GM12892 (cell line): Measurements from ENCODE around the gene ST6GAL1.

Experiments used
- POLR2A ChIP-seq: IDR thresholded peaks from 2 replicates; pipeline ENCODE4 v1.6.1; 2011; ENCODE audit warnings: low read depth, low read length, control low read depth
- POLR2AphosphoS5 ChIP-seq: IDR thresholded peaks from 2 replicates; pipeline ENCODE4 v1.6.1; 2011; ENCODE audit warnings: low read depth, low read length, control low read depth

DNA sequence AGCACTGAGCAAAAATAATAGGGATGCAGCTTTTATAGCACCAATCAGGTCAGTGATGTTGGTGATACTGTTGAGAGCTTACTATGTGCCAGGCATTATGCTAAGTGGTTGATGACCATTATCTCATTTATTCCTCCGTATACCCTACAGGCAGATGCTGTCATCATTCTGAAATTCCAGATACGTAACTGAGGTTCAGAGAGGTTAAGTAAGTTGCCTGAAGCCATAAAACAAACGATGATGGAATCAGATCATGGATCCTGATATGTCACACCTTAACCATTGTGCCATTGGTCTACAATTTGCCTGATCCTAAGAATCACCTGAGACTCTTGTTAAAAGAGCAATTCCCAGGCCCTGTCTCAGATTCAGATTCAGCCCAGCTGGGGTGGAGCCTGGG, 49.5 kb downstream of the ST6GAL1 start:
- TF ChIP-seq POLR2A (no peak), POLR2AphosphoS5 (no peak)
